OCI-LY7 (cell line): Measurements from ENCODE around the gene SULF2. TPM values are rescaled to one million over a fixed set of nuclear protein-coding genes. Genes with fewer than 3 reads are reported as not detected.

Experiments used
- BruUV-seq: library from RNA; stranded (reverse); fragments of 400-500 nt; replicated peaks from 2 replicates; lab custom pipeline; 2021; lab: Mats Ljungman, UMichigan
- CTCF ChIA-PET: fragments of 300-600 bp; sonication (Branson Sonifier 250); formaldehyde crosslinking; loops from one replicate; lab custom pipeline; 2022; ENCODE audit warnings: antibody characterized with exemption; ENCODE audit not compliant: unreplicated experiment; lab: Charles Lee
- POLR2A ChIA-PET: fragments of 300-600 bp; sonication (Branson Sonifier 250); formaldehyde crosslinking; loops from one replicate; lab custom pipeline; 2022; ENCODE audit warnings: antibody characterized with exemption; lab: Charles Lee
- DNase-seq: peaks from one replicate; pipeline ENCODE4 v3.0.0-alpha.2; 2015; ENCODE audit warnings: low spot score
- H2AFZ ChIP-seq: fragments of 200-600 bp; sonication (generic), shearing (Covaris generic); 2 replicates; pipeline ENCODE4 v1.6.1; 2014; ENCODE audit warnings: mild to moderate bottlenecking, antibody characterized with exemption, low read length, moderate library complexity
- H3K27ac ChIP-seq: fragments of 200-600 bp; sonication (generic); 2 replicates; pipeline ENCODE4 v1.5.1; 2014; ENCODE audit warnings: mixed run types, low read depth, mild to moderate bottlenecking, moderate library complexity, low read length, inconsistent platforms; ENCODE audit not compliant: poor library complexity, severe bottlenecking
- H3K36me3 ChIP-seq: fragments of 200-600 bp; sonication (generic); 2 replicates; pipeline ENCODE4 v1.6.1; 2014; ENCODE audit warnings: mild to moderate bottlenecking, antibody characterized with exemption, low read length, moderate library complexity, mixed read lengths; ENCODE audit not compliant: insufficient read depth
- H3K4me1 ChIP-seq: fragments of 200-600 bp; sonication (generic); 2 replicates; pipeline ENCODE4 v1.5.1; 2014; ENCODE audit warnings: mild to moderate bottlenecking, low read length; ENCODE audit not compliant: insufficient read depth, poor library complexity, severe bottlenecking
- H3K4me2 ChIP-seq: fragments of 200-600 bp; sonication (generic); 2 replicates; pipeline ENCODE4 v1.6.1; 2014; ENCODE audit warnings: mild to moderate bottlenecking, low read length
- H3K4me3 ChIP-seq: fragments of 200-600 bp; sonication (generic); 2 replicates; pipeline ENCODE4 v1.5.1; 2014; ENCODE audit warnings: mild to moderate bottlenecking, low read depth, low read length; ENCODE audit not compliant: poor library complexity, severe bottlenecking
- H3K79me2 ChIP-seq: fragments of 200-600 bp; sonication (generic); 2 replicates; pipeline ENCODE4 v1.6.1; 2016; ENCODE audit warnings: low read depth, mild to moderate bottlenecking, low read length, moderate library complexity, mixed read lengths; ENCODE audit not compliant: insufficient read depth
- H3K9me2 ChIP-seq: fragments of 200-600 bp; sonication (generic); 2 replicates; pipeline ENCODE4 v1.6.1; 2016; ENCODE audit warnings: mild to moderate bottlenecking, low read length, mixed read lengths; ENCODE audit not compliant: insufficient read depth
- H3K9me3 ChIP-seq: fragments of 200-600 bp; sonication (generic); 2 replicates; pipeline ENCODE4 v1.6.1; 2014; ENCODE audit warnings: mild to moderate bottlenecking, mixed run types, low read length, mixed read lengths
- H4K20me1 ChIP-seq: fragments of 200-600 bp; sonication (generic); 2 replicates; pipeline ENCODE4 v1.6.1; 2014; ENCODE audit warnings: mild to moderate bottlenecking, antibody characterized with exemption, low read length, moderate library complexity, mixed read lengths; ENCODE audit not compliant: insufficient read depth
- EZH2phosphoT487 ChIP-seq: fragments of 200-600 bp; sonication (generic); IDR thresholded peaks from 2 replicates; pipeline ENCODE4 v1.6.1; 2018; ENCODE audit warnings: low read depth, borderline replicate concordance, mild to moderate bottlenecking, mixed run types, antibody characterized with exemption, low read length, moderate library complexity, mixed read lengths
- intact Hi-C: fragments of 100-400 bp; cut with micrococcal nuclease; formaldehyde crosslinking; loops from one replicate; pipeline ENCODE4 v1.10.0; 2022; ENCODE audit not compliant: unreplicated experiment
- total RNA-seq, 2 experiments: library from RNA; depleted of rRNA in 1 of 2; stranded (reverse); fragments of >200 nt in 1 of 2; shearing (Covaris generic) in 1 of 2; gene quantifications; 2 replicates each; pipeline ENCODE4 v1.2.3, GENCODE V29; 2014 to 2022
- TF ChIP-seq, protein P1 (sequence below): fragments of 200-600 bp; sonication (generic); conservative IDR thresholded peaks from 2 replicates; pipeline ENCODE4 v1.5.1; 2014; ENCODE audit warnings: mild to moderate bottlenecking, antibody characterized with exemption, low read length, moderate library complexity, mixed read lengths

Gene SULF2
- total RNA-seq, 2 experiments from 2014 or later: 0.03 to 0.51 TPM

DNA sequence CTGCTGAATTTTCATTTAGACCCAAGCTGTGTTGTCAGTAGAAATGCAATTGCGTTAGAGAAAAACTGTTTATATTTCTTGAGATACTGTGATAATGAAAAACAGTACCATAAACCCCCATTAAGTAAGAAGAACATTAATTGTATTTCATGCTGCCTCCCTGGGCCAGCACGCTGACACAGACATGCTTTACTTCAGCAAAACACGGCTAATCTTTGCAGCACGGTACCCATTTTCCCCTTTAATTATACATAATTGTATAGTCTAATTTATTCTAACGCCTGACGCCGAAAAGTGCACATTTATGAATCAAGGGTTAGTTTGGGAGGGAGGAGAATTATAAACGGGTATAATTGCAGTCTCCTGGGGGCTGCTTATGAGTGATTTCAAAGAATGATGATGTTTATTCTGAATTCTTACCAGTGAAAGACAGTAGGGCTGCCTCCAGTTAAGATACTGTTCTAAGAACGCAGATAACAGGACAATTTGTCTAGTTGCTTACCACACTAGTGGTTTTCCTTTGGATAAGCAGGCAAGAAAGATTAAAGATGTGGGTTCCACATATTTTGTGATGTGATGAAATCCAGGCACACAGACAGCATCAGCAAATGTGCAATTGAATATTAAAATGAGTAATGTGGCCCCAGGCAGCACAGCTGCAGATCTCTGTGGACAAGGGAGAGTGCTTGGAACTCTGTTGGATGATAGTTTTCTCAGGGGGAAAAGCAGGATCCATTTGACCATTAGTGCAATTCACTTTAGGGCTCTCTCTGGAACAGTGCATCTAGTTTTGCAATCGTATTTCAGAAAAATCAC is 4.7 kb upstream of the SULF2 start:
- Histone ChIP-seq H3K36me3 (no peaks in the 10 kb centered on the region), H4K20me1 (no peaks in the 10 kb centered on the region), H3K27ac (no peak overlapping the region), H2AFZ (no peak overlapping the region), H3K9me3 (no peaks in the 10 kb centered on the region), H3K4me3 (no peak overlapping the region), H3K4me1 (no peaks in the 10 kb centered on the region), H3K9me2 (no peaks in the 10 kb centered on the region), H3K4me2 (no peak overlapping the region), H3K79me2 (no peaks in the 10 kb centered on the region)
- TF ChIP-seq EZH2phosphoT487: no peak
- TF ChIP-seq, protein P1, sequence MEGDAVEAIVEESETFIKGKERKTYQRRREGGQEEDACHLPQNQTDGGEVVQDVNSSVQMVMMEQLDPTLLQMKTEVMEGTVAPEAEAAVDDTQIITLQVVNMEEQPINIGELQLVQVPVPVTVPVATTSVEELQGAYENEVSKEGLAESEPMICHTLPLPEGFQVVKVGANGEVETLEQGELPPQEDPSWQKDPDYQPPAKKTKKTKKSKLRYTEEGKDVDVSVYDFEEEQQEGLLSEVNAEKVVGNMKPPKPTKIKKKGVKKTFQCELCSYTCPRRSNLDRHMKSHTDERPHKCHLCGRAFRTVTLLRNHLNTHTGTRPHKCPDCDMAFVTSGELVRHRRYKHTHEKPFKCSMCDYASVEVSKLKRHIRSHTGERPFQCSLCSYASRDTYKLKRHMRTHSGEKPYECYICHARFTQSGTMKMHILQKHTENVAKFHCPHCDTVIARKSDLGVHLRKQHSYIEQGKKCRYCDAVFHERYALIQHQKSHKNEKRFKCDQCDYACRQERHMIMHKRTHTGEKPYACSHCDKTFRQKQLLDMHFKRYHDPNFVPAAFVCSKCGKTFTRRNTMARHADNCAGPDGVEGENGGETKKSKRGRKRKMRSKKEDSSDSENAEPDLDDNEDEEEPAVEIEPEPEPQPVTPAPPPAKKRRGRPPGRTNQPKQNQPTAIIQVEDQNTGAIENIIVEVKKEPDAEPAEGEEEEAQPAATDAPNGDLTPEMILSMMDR: no peak
- POLR2A ChIA-PET: no interaction called here
- CTCF ChIA-PET: no interaction called here
- no peak for DNase-seq
- BruUV-seq: no TSS peak
- intact Hi-C loops: no loop called here

DNA sequence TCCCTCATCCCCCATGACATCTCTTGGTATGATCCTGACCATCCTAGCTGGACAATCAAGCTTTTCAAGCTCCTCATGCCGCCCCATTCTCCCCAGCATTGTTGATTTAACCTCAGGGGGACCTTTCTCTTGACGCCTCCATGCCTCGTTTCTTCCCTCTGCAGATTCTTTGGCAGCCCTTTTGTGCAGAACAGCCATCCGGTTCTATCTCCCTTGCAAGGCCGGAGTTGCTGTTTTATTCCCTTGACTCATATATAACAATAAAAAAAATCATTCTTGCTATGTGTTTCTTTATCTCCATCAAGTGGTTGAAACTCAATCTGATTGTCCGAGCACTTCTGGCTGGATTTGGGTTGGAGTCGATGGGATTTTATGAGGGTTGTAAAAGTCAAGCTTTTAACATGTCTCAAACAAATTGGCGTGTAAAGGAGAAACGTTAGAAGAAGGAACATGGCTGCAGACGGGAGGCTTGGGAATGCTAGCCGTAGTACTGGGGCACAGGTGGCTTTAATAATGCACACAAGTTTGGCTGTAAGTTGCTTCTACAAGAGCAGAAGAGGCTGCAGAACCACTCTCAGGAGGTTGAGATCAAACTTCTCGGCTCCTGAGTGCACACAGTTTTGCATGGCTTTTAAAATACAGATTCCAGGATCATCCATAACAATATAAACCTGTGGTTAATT is 3.9 kb upstream of the SULF2 start:
- TF ChIP-seq, protein P1: no peak
- no peak for TF ChIP-seq EZH2phosphoT487
- ChIA-PET POLR2A (no interaction called here), CTCF (no interaction called here)
- no peaks in the 10 kb centered on the region for H3K9me3 ChIP-seq
- no peak overlapping the region for H2AFZ ChIP-seq
- H3K4me2 ChIP-seq: no peak overlapping the region
- no TSS peak for BruUV-seq
- H3K9me2 ChIP-seq: no peaks in the 10 kb centered on the region
- no peaks in the 10 kb centered on the region for H3K4me1 ChIP-seq
- no peaks in the 10 kb centered on the region for H4K20me1 ChIP-seq
- H3K36me3 ChIP-seq: no peaks in the 10 kb centered on the region
- H3K4me3 ChIP-seq: no peak overlapping the region
- intact Hi-C loops: no loop called here
- no peak for DNase-seq
- H3K27ac ChIP-seq: no peak overlapping the region
- H3K79me2 ChIP-seq: no peaks in the 10 kb centered on the region

DNA sequence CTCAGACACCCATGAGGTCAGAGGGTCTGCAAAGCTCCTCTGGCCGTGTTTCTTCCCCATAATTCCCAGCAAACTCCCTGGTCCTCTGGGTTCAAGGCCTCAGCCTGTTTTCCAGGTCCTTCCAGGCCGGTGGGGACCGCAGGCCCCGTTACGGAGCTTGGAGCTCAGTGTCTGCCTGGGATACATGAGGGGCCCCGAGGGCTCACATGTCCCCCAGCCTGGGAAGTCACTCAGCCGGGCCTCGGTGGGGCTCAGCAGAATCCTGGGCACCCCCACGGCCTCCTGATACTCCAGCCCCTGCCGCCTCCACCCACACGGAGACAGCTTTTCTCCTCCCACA is 3.4 kb upstream of the SULF2 start:
- no peak for DNase-seq
- ChIA-PET POLR2A (no interaction called here), CTCF (no interaction called here)
- H3K36me3 ChIP-seq: no peaks in the 10 kb centered on the region
- no peaks in the 10 kb centered on the region for H3K4me1 ChIP-seq
- H3K4me2 ChIP-seq: no peak overlapping the region
- no peak overlapping the region for H3K4me3 ChIP-seq
- no peaks in the 10 kb centered on the region for H3K9me3 ChIP-seq
- intact Hi-C loops: no loop called here
- no peak overlapping the region for H3K27ac ChIP-seq
- no peak overlapping the region for H2AFZ ChIP-seq
- no TSS peak for BruUV-seq
- no peaks in the 10 kb centered on the region for H3K79me2 ChIP-seq
- no peaks in the 10 kb centered on the region for H4K20me1 ChIP-seq
- no peaks in the 10 kb centered on the region for H3K9me2 ChIP-seq
- no peak for TF ChIP-seq EZH2phosphoT487
- TF ChIP-seq, protein P1: no peak
